Jurkat, Clone E6-1 (cell line): ENCODE data around the gene CTSG. TPM values are rescaled to one million over a fixed set of nuclear protein-coding genes. Genes with fewer than 3 reads are reported as not detected.
A peak's percentile ranks its signal among the peaks of the same experiment; 100 is the strongest.
"Not testable (repeated sequence)": the region's sequence is repeated elsewhere in the genome, so short reads cannot be mapped to it uniquely, and the experiment has no call there.

Experiments used
- DNase-seq: peaks from one replicate; pipeline ENCODE4 v3.0.0-alpha.2; 2011; ENCODE audit warnings: low read depth, low spot score
- H3K4me3 ChIP-seq: 2 replicates; pipeline ENCODE4 v1.5.1; 2011; ENCODE audit warnings: mild to moderate bottlenecking, low read length, control low read depth, moderate library complexity
- polyA plus RNA-seq: library from polyadenylated mRNA; unstranded; fragments of >200 nt; gene quantifications from one replicate; pipeline ENCODE4 v1.2.1, GENCODE V29; 2012; ENCODE audit warnings: missing spikeins; ENCODE audit not compliant: insufficient read length, insufficient read depth

CTSG gene
- polyA plus RNA-seq = 9.7 TPM

GRCh38 chr14:24576182-24576581, at the start of gene CTSG:
CTSG (minus strand) TSS chr14:24576250; CDS start chr14:24576223, 27 bp downstream.
- peak within 1 kb of the TSS; percentile 49 for H3K4me3 ChIP-seq
- DNase-seq = peak; percentile 93

GRCh38 chr14:24613747-24614146, 37.7 kb upstream of the CTSG start:
- no peak overlapping the region for H3K4me3 ChIP-seq
- DNase-seq = no peak

GRCh38 chr14:24613241-24613640, 37.2 kb upstream of the CTSG start:
- no peak for DNase-seq
- H3K4me3 ChIP-seq = no peak overlapping the region

- peak; percentile 60 for DNase-seq
- no peak overlapping the region for H3K4me3 ChIP-seq
These were observed 36.1 kb upstream of the CTSG start for GRCh38 chr14:24612196-24612595.

GRCh38 chr14:24609655-24610344, 33.8 kb upstream of the CTSG start, which contains the start of gene GZMH:
GZMH (minus strand) TSS chr14:24609685; CDS start chr14:24609613, 72 bp downstream.
- no peak for DNase-seq
- no peak within 1 kb of the TSS for H3K4me3 ChIP-seq

GRCh38 chr14:24607635-24608514, 31.8 kb upstream of the CTSG start:
- no peak overlapping the region for H3K4me3 ChIP-seq
- peak; percentile 61 for DNase-seq

GRCh38 chr14:24607081-24607480, 31.0 kb upstream of the CTSG start:
- no peak overlapping the region for H3K4me3 ChIP-seq
- peak; percentile 52 for DNase-seq

- no peak overlapping the region for H3K4me3 ChIP-seq
- no peak for DNase-seq
These were observed 30.2 kb upstream of the CTSG start for GRCh38 chr14:24606297-24606696.

- H3K4me3 ChIP-seq = no peak overlapping the region
- peak; percentile 53 for DNase-seq
These were observed 29.6 kb upstream of the CTSG start for GRCh38 chr14:24605435-24606190.

GRCh38 chr14:24597403-24597802, 21.4 kb upstream of the CTSG start:
- H3K4me3 ChIP-seq = no peak overlapping the region
- DNase-seq = no peak

GRCh38 chr14:24595073-24595808, 19.2 kb upstream of the CTSG start:
- H3K4me3 ChIP-seq = no peak overlapping the region
- no peak for DNase-seq

- H3K4me3 ChIP-seq, DNase-seq: not testable (repeated sequence)
These were observed 15.0 kb upstream of the CTSG start for GRCh38 chr14:24591004-24591403.

GRCh38 chr14:24584402-24584801, 8.4 kb upstream of the CTSG start:
- not testable (repeated sequence) for DNase-seq, H3K4me3 ChIP-seq

- DNase-seq = no peak
- H3K4me3 ChIP-seq = no peak overlapping the region
These were observed 2.5 kb upstream of the CTSG start for GRCh38 chr14:24578558-24578957.

GRCh38 chr14:24576771-24577170, 721 bp upstream of the CTSG start:
- H3K4me3 ChIP-seq = peak overlapping the region; percentile 49
- no peak for DNase-seq

- DNase-seq = no peak
- no peak overlapping the region for H3K4me3 ChIP-seq
These were observed 1.8 kb downstream of the CTSG start for GRCh38 chr14:24574206-24574774.

- H3K4me3 ChIP-seq = no peak overlapping the region
- peak; percentile 34 for DNase-seq
These were observed 9.7 kb downstream of the CTSG start for GRCh38 chr14:24566318-24566717.

- no peak overlapping the region for H3K4me3 ChIP-seq
- DNase-seq = no peak
These were observed 10.3 kb downstream of the CTSG start for GRCh38 chr14:24565766-24566165.
